Stimulated activated CD8-positive, alpha-beta memory T cell treated with anti-CD3 and anti-CD28 coated beads, Interleukin-12 subunit alpha, Interleukin-12 subunit beta, amount 100 ng/mL, for 24 hours (primary cell): ENCODE results near the gene ITLN2.
"Not testable (repeated sequence)": the region's sequence is repeated elsewhere in the genome, so short reads cannot be mapped to it uniquely, and the experiment has no call there.

Source experiments
- DNase-seq: peaks from one replicate; pipeline ENCODE4 v3.0.0-alpha.2; 2020; ENCODE audit errors: extremely low read depth

ITLN2 gene

GRCh38 chr1:160953030-160953429 lies 1.6 kb downstream of the ITLN2 start:
- DNase-seq: no peak

- no peak for DNase-seq
Measured at GRCh38 chr1:160952129-160952510, 2.5 kb downstream of the ITLN2 start.

- peak; percentile 23 for DNase-seq
Measured at GRCh38 chr1:160951443-160952128, 3.0 kb downstream of the ITLN2 start.

GRCh38 chr1:160950657-160951056 lies 4.0 kb downstream of the ITLN2 start:
- no peak for DNase-seq

- DNase-seq: no peak
Measured at GRCh38 chr1:160949881-160950280, 4.7 kb downstream of the ITLN2 start.

GRCh38 chr1:160949216-160949880 lies 5.3 kb downstream of the ITLN2 start:
- not testable (repeated sequence) for DNase-seq

- DNase-seq: not testable (repeated sequence)
Measured at GRCh38 chr1:160947174-160947759, 7.3 kb downstream of the ITLN2 start.

GRCh38 chr1:160945881-160946280 lies 8.7 kb downstream of the ITLN2 start:
- DNase-seq: not testable (repeated sequence)

GRCh38 chr1:160945079-160945478 lies 9.5 kb downstream of the ITLN2 start:
- DNase-seq: no peak

- no peak for DNase-seq
Measured at GRCh38 chr1:160942926-160943325, 11.7 kb downstream of the ITLN2 start.

- DNase-seq: not testable (repeated sequence)
Measured at GRCh38 chr1:160936666-160937065, 17.9 kb downstream of the ITLN2 start.

GRCh38 chr1:160935527-160936258 lies 18.9 kb downstream of the ITLN2 start:
- DNase-seq: no peak

GRCh38 chr1:160933305-160933704 lies 21.3 kb downstream of the ITLN2 start:
- not testable (repeated sequence) for DNase-seq

GRCh38 chr1:160925652-160926244 lies 28.9 kb downstream of the ITLN2 start:
- no peak for DNase-seq

GRCh38 chr1:160924791-160925651 lies 29.6 kb downstream of the ITLN2 start:
- DNase-seq: no peak

- no peak for DNase-seq
Measured at GRCh38 chr1:160916666-160917065, 37.9 kb downstream of the ITLN2 start.

- DNase-seq: not testable (repeated sequence)
Measured at GRCh38 chr1:160913229-160913628, 41.4 kb downstream of the ITLN2 start.

- DNase-seq: no peak
Measured at GRCh38 chr1:160911925-160912324, 42.7 kb downstream of the ITLN2 start.

GRCh38 chr1:160911441-160911840 lies 43.2 kb downstream of the ITLN2 start:
- DNase-seq: no peak

- no peak for DNase-seq
Measured at GRCh38 chr1:160910170-160910750, 44.3 kb downstream of the ITLN2 start.

GRCh38 chr1:160907976-160908375 lies 46.6 kb downstream of the ITLN2 start:
- no peak for DNase-seq
